Measurements from ENCODE around the gene NOC2L.

The NOC2L gene

GRCh38 chr1:927234-927633 lies 31.8 kb downstream of the NOC2L start:
- no peak for DNase-seq

GRCh38 chr1:925561-926421 lies 33.3 kb downstream of the NOC2L start:
- DNase-seq, result no peak

- DNase-seq, result no peak
Observed at GRCh38 chr1:924656-925560, 34.1 kb downstream of the NOC2L start.

- no peak for DNase-seq
Observed at GRCh38 chr1:923991-924655, 34.9 kb downstream of the NOC2L start.

GRCh38 chr1:923131-923990 lies 35.7 kb downstream of the NOC2L start, which contains the start of gene SAMD11:
Gene SAMD11, plus strand, starts transcription at chr1:923923. Its CDS starts 509 bp downstream, at chr1:924432.
- DNase-seq, result peak; percentile 30

GRCh38 chr1:921011-921837 lies 37.8 kb downstream of the NOC2L start:
- DNase-seq, result peak; percentile 40

GRCh38 chr1:920521-920920 lies 38.5 kb downstream of the NOC2L start:
- DNase-seq, result no peak

- no peak for DNase-seq
Observed at GRCh38 chr1:920010-920409, 39.0 kb downstream of the NOC2L start.

- no peak for DNase-seq
Observed at GRCh38 chr1:919271-919872, 39.7 kb downstream of the NOC2L start.

- DNase-seq, result no peak
Observed at GRCh38 chr1:918843-919242, 40.2 kb downstream of the NOC2L start.

- no peak for DNase-seq
Observed at GRCh38 chr1:918353-918752, 40.7 kb downstream of the NOC2L start.

GRCh38 chr1:917466-918091 lies 41.5 kb downstream of the NOC2L start:
- no peak for DNase-seq

GRCh38 chr1:917076-917459 lies 42.0 kb downstream of the NOC2L start:
- no peak for DNase-seq

GRCh38 chr1:916173-917075 lies 42.6 kb downstream of the NOC2L start:
- DNase-seq, result no peak

- DNase-seq, result no peak
Observed at GRCh38 chr1:915295-916172, 43.5 kb downstream of the NOC2L start.

- no peak for DNase-seq
Observed at GRCh38 chr1:914891-915280, 44.2 kb downstream of the NOC2L start.

GRCh38 chr1:914131-914890 lies 44.7 kb downstream of the NOC2L start:
- DNase-seq, result no peak
